ENCODE data around the gene ST6GALNAC3.
"Not testable (repeated sequence)": the region's sequence is repeated elsewhere in the genome, so short reads cannot be mapped to it uniquely, and the experiment has no call there.

The ST6GALNAC3 gene

GRCh38 chr1:76086597-76086996 lies 12.1 kb downstream of the ST6GALNAC3 start:
- peaks cover 2% of the 10 kb centered on the region; the same call in 1 of the 2 replicates for H3K4me1 ChIP-seq (ENCODE audit: control insufficient read depth, insufficient read depth, low read length)
- no peaks in the 10 kb centered on the region for H3K27me3 ChIP-seq (ENCODE audit: control insufficient read depth, insufficient read depth, low read length)
- H3K27ac ChIP-seq (ENCODE audit: low read length): no peak overlapping the region
- H3K4me3 ChIP-seq (ENCODE audit: low read length): no peak overlapping the region
- DNase-seq (ENCODE audit: low read depth, low spot score): no peak
- WGBS (ENCODE audit: insufficient coverage, insufficient read length): no CpG with 5 or more reads among the region's 2 CpGs
- H3K9me3 ChIP-seq (ENCODE audit: control insufficient read depth, insufficient read depth, low read length): no peaks in the 10 kb centered on the region
- no peaks in the 10 kb centered on the region for H3K36me3 ChIP-seq (ENCODE audit: control insufficient read depth, insufficient read depth, low read length)

DNA sequence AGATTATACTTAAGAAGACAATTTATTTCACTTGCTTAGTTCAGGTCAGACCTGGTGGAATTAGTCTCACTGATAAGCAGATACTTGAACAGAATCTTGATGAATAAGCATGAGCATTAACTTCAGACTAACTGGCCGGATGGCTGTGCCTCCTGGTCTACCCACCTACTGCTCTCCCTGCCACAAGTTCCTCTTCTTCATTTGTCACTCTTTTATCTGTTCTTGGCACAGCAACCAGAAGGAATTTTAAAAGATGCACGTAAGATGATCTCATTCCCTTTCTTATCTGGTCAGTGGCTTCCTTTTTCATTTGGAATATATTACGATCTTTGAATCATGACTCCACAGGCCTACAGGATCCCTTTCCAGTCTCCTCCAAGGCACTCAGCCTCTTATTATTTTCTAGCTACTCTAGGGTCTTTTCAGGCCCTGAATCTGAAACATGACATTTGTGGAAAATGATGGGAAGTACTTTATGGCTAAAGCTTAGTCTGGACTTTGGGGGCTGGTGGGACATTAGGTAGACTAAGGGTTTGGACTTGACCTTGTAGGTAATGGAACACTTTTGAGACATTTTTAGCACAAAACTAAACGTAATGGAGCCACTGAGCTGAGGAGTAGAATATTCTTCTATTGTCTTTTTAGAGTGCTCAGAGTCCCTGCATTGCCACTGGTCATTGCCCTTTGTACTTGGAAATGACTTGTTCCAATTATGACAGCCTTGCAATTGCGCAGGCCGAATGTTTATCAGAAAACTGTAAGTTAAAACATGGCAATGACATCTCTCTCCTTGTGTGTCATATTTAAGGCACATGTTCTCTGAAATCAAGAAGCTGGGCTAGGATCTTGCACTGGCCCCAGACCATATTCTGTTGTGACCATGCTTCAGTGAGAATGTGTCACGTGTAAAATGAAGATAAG lies 16.0 kb downstream of the ST6GALNAC3 start:
- H3K4me1 ChIP-seq (ENCODE audit: control insufficient read depth, insufficient read depth, low read length): peaks cover 4% of the 10 kb centered on the region; the same call in 1 of the 2 replicates
- H3K4me3 ChIP-seq (ENCODE audit: low read length): no peak overlapping the region
- no peaks in the 10 kb centered on the region for H3K27me3 ChIP-seq (ENCODE audit: control insufficient read depth, insufficient read depth, low read length)
- WGBS (ENCODE audit: insufficient coverage, insufficient read length): no CpG with 5 or more reads among the region's 7 CpGs
- DNase-seq (ENCODE audit: low read depth, low spot score): no peak
- H3K27ac ChIP-seq (ENCODE audit: low read length): no peak overlapping the region
- no peaks in the 10 kb centered on the region for H3K36me3 ChIP-seq (ENCODE audit: control insufficient read depth, insufficient read depth, low read length)
- no peaks in the 10 kb centered on the region for H3K9me3 ChIP-seq (ENCODE audit: control insufficient read depth, insufficient read depth, low read length)

DNA sequence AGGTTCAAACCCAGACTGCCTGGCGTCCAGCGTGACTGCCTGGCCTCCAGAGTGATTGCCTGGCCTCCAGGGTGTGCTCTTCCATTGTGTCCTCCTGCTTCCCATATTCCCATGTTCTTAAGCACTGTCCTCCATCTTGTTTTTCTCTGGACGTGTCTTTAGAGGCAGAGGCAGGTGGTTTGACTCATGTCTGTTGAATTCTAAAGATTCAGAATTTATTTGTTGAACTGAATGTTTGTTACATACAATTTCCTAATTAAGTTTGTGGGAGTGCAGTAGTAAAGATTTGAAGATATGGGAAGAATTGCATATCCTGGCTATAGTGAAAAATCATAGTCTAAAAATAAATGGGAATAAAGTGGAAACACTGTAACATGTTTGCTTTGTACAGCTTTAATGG lies 18.3 kb downstream of the ST6GALNAC3 start:
- Histone ChIP-seq H3K4me1 (ENCODE audit: control insufficient read depth, insufficient read depth, low read length) (peaks cover 4% of the 10 kb centered on the region; the same call in 1 of the 2 replicates), H3K9me3 (ENCODE audit: control insufficient read depth, insufficient read depth, low read length) (no peaks in the 10 kb centered on the region), H3K36me3 (ENCODE audit: control insufficient read depth, insufficient read depth, low read length) (no peaks in the 10 kb centered on the region), H3K27ac (ENCODE audit: low read length) (no peak overlapping the region), H3K27me3 (ENCODE audit: control insufficient read depth, insufficient read depth, low read length) (no peaks in the 10 kb centered on the region), H3K4me3 (ENCODE audit: low read length) (no peak overlapping the region)
- no CpG with 5 or more reads among the region's 3 CpGs for WGBS (ENCODE audit: insufficient coverage, insufficient read length)
- DNase-seq (ENCODE audit: low read depth, low spot score): no peak

GRCh38 chr1:76093522-76094312 lies 19.2 kb downstream of the ST6GALNAC3 start:
- H3K4me1 ChIP-seq (ENCODE audit: control insufficient read depth, insufficient read depth, low read length): peaks cover 4% of the 10 kb centered on the region; the same call in 1 of the 2 replicates
- no CpG with 5 or more reads among the region's 8 CpGs for WGBS (ENCODE audit: insufficient coverage, insufficient read length)
- H3K27ac ChIP-seq (ENCODE audit: low read length): no peak overlapping the region
- no peaks in the 10 kb centered on the region for H3K36me3 ChIP-seq (ENCODE audit: control insufficient read depth, insufficient read depth, low read length)
- DNase-seq (ENCODE audit: low read depth, low spot score): no peak
- no peaks in the 10 kb centered on the region for H3K9me3 ChIP-seq (ENCODE audit: control insufficient read depth, insufficient read depth, low read length)
- no peaks in the 10 kb centered on the region for H3K27me3 ChIP-seq (ENCODE audit: control insufficient read depth, insufficient read depth, low read length)
- H3K4me3 ChIP-seq (ENCODE audit: low read length): no peak overlapping the region

DNA sequence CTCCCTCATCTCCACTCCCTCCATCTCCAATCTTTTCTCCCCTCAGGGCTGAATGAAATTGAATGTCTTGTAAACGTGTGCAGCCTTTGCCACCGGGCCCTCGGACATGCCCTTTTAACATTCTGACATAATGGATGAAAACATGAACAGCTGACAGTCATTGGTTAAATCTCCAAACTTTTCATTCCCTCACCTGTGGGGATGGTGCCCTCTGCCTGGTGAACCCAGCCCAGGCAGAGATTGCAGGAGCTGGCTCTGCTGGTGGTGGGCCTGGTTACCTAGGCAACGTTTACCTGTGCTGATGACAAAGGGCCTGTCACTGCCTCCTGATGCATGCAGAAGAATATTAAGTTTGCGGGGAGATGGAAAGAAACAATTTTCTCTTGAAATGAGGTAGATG lies 21.3 kb downstream of the ST6GALNAC3 start:
- Histone ChIP-seq H3K9me3 (ENCODE audit: control insufficient read depth, insufficient read depth, low read length) (no peaks in the 10 kb centered on the region), H3K4me1 (ENCODE audit: control insufficient read depth, insufficient read depth, low read length) (peaks cover 4% of the 10 kb centered on the region; the same call in 1 of the 2 replicates), H3K36me3 (ENCODE audit: control insufficient read depth, insufficient read depth, low read length) (no peaks in the 10 kb centered on the region), H3K27ac (ENCODE audit: low read length) (no peak overlapping the region), H3K27me3 (ENCODE audit: control insufficient read depth, insufficient read depth, low read length) (no peaks in the 10 kb centered on the region), H3K4me3 (ENCODE audit: low read length) (no peak overlapping the region)
- DNase-seq (ENCODE audit: low read depth, low spot score): no peak
- no CpG with 5 or more reads among the region's 5 CpGs for WGBS (ENCODE audit: insufficient coverage, insufficient read length)

DNA sequence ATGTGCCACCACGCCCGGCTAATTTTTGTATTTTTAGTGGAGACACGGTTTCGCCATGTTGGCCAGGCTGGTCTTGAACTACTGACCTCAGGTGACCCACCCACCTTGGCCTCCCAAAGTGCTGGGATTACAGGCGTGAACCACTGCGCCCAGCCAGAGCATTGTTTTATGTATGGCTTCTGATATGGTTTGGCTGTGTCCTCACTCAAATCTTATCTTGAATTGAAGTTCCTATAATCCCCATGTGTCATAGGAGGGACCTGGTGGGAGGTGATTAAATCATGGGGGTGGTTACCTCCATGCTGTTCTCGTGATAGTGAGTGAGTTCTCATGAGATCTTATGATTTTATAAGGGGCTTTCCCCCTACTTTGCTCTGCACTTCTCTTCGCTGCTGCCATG lies 22.5 kb downstream of the ST6GALNAC3 start:
- not testable (repeated sequence) for H3K4me1 ChIP-seq (ENCODE audit: control insufficient read depth, insufficient read depth, low read length); DNase-seq (ENCODE audit: low read depth, low spot score); H3K4me3 ChIP-seq (ENCODE audit: low read length); H3K9me3 ChIP-seq (ENCODE audit: control insufficient read depth, insufficient read depth, low read length); H3K36me3 ChIP-seq (ENCODE audit: control insufficient read depth, insufficient read depth, low read length); H3K27me3 ChIP-seq (ENCODE audit: control insufficient read depth, insufficient read depth, low read length); H3K27ac ChIP-seq (ENCODE audit: low read length)
- WGBS (ENCODE audit: insufficient coverage, insufficient read length): no CpG with 5 or more reads among the region's 8 CpGs

- H3K9me3 ChIP-seq (ENCODE audit: control insufficient read depth, insufficient read depth, low read length): no peaks in the 10 kb centered on the region
- no peaks in the 10 kb centered on the region for H3K4me1 ChIP-seq (ENCODE audit: control insufficient read depth, insufficient read depth, low read length)
- no peak overlapping the region for H3K27ac ChIP-seq (ENCODE audit: low read length)
- H3K4me3 ChIP-seq (ENCODE audit: low read length): no peak overlapping the region
- H3K36me3 ChIP-seq (ENCODE audit: control insufficient read depth, insufficient read depth, low read length): no peaks in the 10 kb centered on the region
- WGBS (ENCODE audit: insufficient coverage, insufficient read length): no CpG with 5 or more reads among the region's 3 CpGs
- no peaks in the 10 kb centered on the region for H3K27me3 ChIP-seq (ENCODE audit: control insufficient read depth, insufficient read depth, low read length)
- DNase-seq (ENCODE audit: low read depth, low spot score): no peak
Measured at GRCh38 chr1:76098845-76099244, 24.3 kb downstream of the ST6GALNAC3 start.

- WGBS (ENCODE audit: insufficient coverage, insufficient read length): no CpG with 5 or more reads among the region's 4 CpGs
- Histone ChIP-seq H3K27ac (ENCODE audit: low read length) (no peak overlapping the region), H3K27me3 (ENCODE audit: control insufficient read depth, insufficient read depth, low read length) (no peaks in the 10 kb centered on the region), H3K4me3 (ENCODE audit: low read length) (no peak overlapping the region), H3K36me3 (ENCODE audit: control insufficient read depth, insufficient read depth, low read length) (no peaks in the 10 kb centered on the region), H3K4me1 (ENCODE audit: control insufficient read depth, insufficient read depth, low read length) (no peaks in the 10 kb centered on the region), H3K9me3 (ENCODE audit: control insufficient read depth, insufficient read depth, low read length) (no peaks in the 10 kb centered on the region)
- DNase-seq (ENCODE audit: low read depth, low spot score): no peak
Measured at GRCh38 chr1:76101548-76101947, 27.0 kb downstream of the ST6GALNAC3 start.

DNA sequence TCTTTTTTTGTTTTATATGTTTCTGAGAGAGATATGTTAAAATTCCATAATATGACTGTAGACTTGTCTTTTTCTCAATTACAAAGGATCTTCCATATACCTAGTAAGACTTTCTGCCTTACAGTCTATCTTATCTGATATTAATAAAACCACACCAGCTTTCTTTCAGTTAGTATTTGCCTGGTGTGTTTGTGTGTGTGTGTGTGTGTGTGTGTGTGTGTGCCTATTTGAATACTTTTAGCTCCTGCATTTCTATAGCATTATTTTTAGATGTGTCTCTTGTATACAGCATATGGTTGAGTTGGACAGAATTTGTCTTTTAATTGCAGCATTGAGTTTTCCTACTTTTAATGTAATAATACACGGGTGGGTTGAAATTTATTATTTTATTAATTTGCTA lies 27.5 kb downstream of the ST6GALNAC3 start:
- Histone ChIP-seq H3K9me3 (ENCODE audit: control insufficient read depth, insufficient read depth, low read length) (no peaks in the 10 kb centered on the region), H3K4me3 (ENCODE audit: low read length) (no peak overlapping the region), H3K27me3 (ENCODE audit: control insufficient read depth, insufficient read depth, low read length) (no peaks in the 10 kb centered on the region), H3K4me1 (ENCODE audit: control insufficient read depth, insufficient read depth, low read length) (no peaks in the 10 kb centered on the region), H3K27ac (ENCODE audit: low read length) (no peak overlapping the region), H3K36me3 (ENCODE audit: control insufficient read depth, insufficient read depth, low read length) (no peaks in the 10 kb centered on the region)
- WGBS (ENCODE audit: insufficient coverage, insufficient read length): no CpG with 5 or more reads among the region's 1 CpG
- DNase-seq (ENCODE audit: low read depth, low spot score): no peak

GRCh38 chr1:76103034-76103433 lies 28.5 kb downstream of the ST6GALNAC3 start:
- Histone ChIP-seq H3K27me3 (ENCODE audit: control insufficient read depth, insufficient read depth, low read length) (no peaks in the 10 kb centered on the region), H3K36me3 (ENCODE audit: control insufficient read depth, insufficient read depth, low read length) (no peaks in the 10 kb centered on the region), H3K9me3 (ENCODE audit: control insufficient read depth, insufficient read depth, low read length) (no peaks in the 10 kb centered on the region), H3K4me1 (ENCODE audit: control insufficient read depth, insufficient read depth, low read length) (no peaks in the 10 kb centered on the region), H3K4me3 (ENCODE audit: low read length) (no peak overlapping the region), H3K27ac (ENCODE audit: low read length) (no peak overlapping the region)
- no peak for DNase-seq (ENCODE audit: low read depth, low spot score)
